ENCODE results near the gene KNOP1. TPM values are rescaled to one million over a fixed set of nuclear protein-coding genes. Genes with fewer than 3 reads are reported as not detected.
"Not testable (repeated sequence)": the region's sequence is repeated elsewhere in the genome, so short reads cannot be mapped to it uniquely, and the experiment has no call there.

Gene KNOP1
- total RNA-seq, 1 experiment from 2014 or later, result 99.0 TPM

DNA sequence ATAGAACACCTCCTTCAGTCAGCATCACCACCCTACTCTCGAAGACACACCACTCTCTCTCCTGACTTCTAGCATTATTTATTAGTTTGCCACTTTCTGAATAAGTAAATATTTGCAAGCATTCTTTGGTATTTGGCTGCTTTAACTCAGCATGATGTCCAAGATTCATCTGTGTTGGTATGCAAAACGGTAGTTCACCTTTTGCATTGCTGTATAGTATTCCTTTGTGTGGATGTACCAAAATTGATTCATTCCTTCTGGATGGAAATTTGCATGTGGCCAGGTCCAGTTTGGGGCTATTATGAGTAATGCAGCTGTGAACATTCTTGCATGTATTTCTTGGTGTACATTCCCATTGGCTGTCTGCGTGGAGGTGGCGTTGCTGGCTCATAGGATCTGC is 32.9 kb downstream of the KNOP1 start:
- no TSS peak for BruUV-seq (replicated peaks)
- Mint-ChIP-seq H3K4me3 (ENCODE audit: low read depth, unreplicated experiment) (no peak overlapping the region), H3K36me3 (ENCODE audit: insufficient read depth, unreplicated experiment) (peaks cover 7% of the 10 kb centered on the region), H3K4me1 (ENCODE audit: low read depth, unreplicated experiment) (peaks cover 10% of the 10 kb centered on the region), H3K27ac (ENCODE audit: unreplicated experiment) (no peak overlapping the region), H3K9me3 (ENCODE audit: low read depth, unreplicated experiment) (no peaks in the 10 kb centered on the region), H3K27me3 (ENCODE audit: unreplicated experiment) (no peaks in the 10 kb centered on the region)
- CTCF ChIA-PET, result no interaction called here
- intact Hi-C loops (cut with micrococcal nuclease; ENCODE audit: unreplicated experiment), result no loop called here
- TF ChIP-seq, protein P1, sequence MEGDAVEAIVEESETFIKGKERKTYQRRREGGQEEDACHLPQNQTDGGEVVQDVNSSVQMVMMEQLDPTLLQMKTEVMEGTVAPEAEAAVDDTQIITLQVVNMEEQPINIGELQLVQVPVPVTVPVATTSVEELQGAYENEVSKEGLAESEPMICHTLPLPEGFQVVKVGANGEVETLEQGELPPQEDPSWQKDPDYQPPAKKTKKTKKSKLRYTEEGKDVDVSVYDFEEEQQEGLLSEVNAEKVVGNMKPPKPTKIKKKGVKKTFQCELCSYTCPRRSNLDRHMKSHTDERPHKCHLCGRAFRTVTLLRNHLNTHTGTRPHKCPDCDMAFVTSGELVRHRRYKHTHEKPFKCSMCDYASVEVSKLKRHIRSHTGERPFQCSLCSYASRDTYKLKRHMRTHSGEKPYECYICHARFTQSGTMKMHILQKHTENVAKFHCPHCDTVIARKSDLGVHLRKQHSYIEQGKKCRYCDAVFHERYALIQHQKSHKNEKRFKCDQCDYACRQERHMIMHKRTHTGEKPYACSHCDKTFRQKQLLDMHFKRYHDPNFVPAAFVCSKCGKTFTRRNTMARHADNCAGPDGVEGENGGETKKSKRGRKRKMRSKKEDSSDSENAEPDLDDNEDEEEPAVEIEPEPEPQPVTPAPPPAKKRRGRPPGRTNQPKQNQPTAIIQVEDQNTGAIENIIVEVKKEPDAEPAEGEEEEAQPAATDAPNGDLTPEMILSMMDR (IDR thresholded peaks at IDR 0.05; ENCODE audit: unreplicated experiment), result no peak
- no peak for DNase-seq

- Mint-ChIP-seq H3K4me3 (ENCODE audit: low read depth, unreplicated experiment) (no peak overlapping the region), H3K9me3 (ENCODE audit: low read depth, unreplicated experiment) (no peaks in the 10 kb centered on the region), H3K36me3 (ENCODE audit: insufficient read depth, unreplicated experiment) (peaks cover 7% of the 10 kb centered on the region), H3K27ac (ENCODE audit: unreplicated experiment) (no peak overlapping the region), H3K27me3 (ENCODE audit: unreplicated experiment) (no peaks in the 10 kb centered on the region), H3K4me1 (ENCODE audit: low read depth, unreplicated experiment) (peaks cover 13% of the 10 kb centered on the region)
- intact Hi-C loops (cut with micrococcal nuclease; ENCODE audit: unreplicated experiment), result no loop called here
- TF ChIP-seq, protein P1 (IDR thresholded peaks at IDR 0.05; ENCODE audit: unreplicated experiment), result no peak
- no TSS peak for BruUV-seq (replicated peaks)
- DNase-seq, result no peak
- CTCF ChIA-PET, result interaction anchor here (0.6 kb wide), 2 partner anchors 19 to 68 kb away, joined by 3 read pairs; no protein-coding TSS in a partner anchor
Measured at GRCh38 chr16:19683453-19684236, 34.4 kb downstream of the KNOP1 start.

DNA sequence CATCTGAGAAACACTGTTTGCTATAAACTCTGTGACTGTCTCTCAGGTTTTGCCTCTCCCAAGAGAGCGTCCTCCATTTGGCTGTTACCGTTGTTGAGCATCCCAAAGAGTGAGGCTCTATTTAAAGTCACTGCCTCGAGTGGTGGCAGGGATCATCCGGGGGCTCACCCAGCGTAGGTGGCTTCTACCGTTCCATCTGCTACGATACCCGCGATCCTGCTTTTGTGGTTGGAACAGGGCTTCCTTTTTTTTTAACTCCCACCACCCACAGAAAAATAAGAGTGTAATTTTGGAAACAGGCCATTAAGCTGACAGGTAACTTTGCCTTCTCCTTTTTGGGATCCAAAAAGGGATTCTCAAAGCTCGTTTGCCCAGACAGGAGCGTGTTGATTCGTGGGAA is 36.4 kb downstream of the KNOP1 start:
- TF ChIP-seq, protein P1 (IDR thresholded peaks at IDR 0.05; ENCODE audit: unreplicated experiment), result no peak
- Mint-ChIP-seq H3K9me3 (ENCODE audit: low read depth, unreplicated experiment) (no peaks in the 10 kb centered on the region), H3K36me3 (ENCODE audit: insufficient read depth, unreplicated experiment) (peaks cover 7% of the 10 kb centered on the region), H3K27ac (ENCODE audit: unreplicated experiment) (no peak overlapping the region), H3K27me3 (ENCODE audit: unreplicated experiment) (no peaks in the 10 kb centered on the region), H3K4me1 (ENCODE audit: low read depth, unreplicated experiment) (peaks cover 13% of the 10 kb centered on the region), H3K4me3 (ENCODE audit: low read depth, unreplicated experiment) (no peak overlapping the region)
- no TSS peak for BruUV-seq (replicated peaks)
- DNase-seq, result no peak
- CTCF ChIA-PET, result interaction anchor here (1.0 to 1.7 kb wide), 3 partner anchors 18 to 203 kb away, joined by 3 to 9 read pairs (median 3); partner anchors contain the start of gene GPRC5B
- intact Hi-C loops (cut with micrococcal nuclease; ENCODE audit: unreplicated experiment), result no loop called here

GRCh38 chr16:19680881-19681340 is 37.1 kb downstream of the KNOP1 start:
- no TSS peak for BruUV-seq (replicated peaks)
- CTCF ChIA-PET, result interaction anchor here (0.6 to 1.7 kb wide), 7 partner anchors 12 to 619 kb away, joined by 3 to 9 read pairs (median 4); partner anchors contain the start of gene GPRC5B
- peaks cover 7% of the 10 kb centered on the region for H3K36me3 Mint-ChIP-seq (ENCODE audit: insufficient read depth, unreplicated experiment)
- H3K4me1 Mint-ChIP-seq (ENCODE audit: low read depth, unreplicated experiment), result peaks cover 13% of the 10 kb centered on the region
- no peak overlapping the region for H3K4me3 Mint-ChIP-seq (ENCODE audit: low read depth, unreplicated experiment)
- peak; percentile 51 for DNase-seq
- intact Hi-C loops (cut with micrococcal nuclease; ENCODE audit: unreplicated experiment), result no loop called here
- H3K27me3 Mint-ChIP-seq (ENCODE audit: unreplicated experiment), result no peaks in the 10 kb centered on the region
- H3K9me3 Mint-ChIP-seq (ENCODE audit: low read depth, unreplicated experiment), result no peaks in the 10 kb centered on the region
- TF ChIP-seq, protein P1 (IDR thresholded peaks at IDR 0.05; ENCODE audit: unreplicated experiment), result no peak
- H3K27ac Mint-ChIP-seq (ENCODE audit: unreplicated experiment), result no peak overlapping the region

DNA sequence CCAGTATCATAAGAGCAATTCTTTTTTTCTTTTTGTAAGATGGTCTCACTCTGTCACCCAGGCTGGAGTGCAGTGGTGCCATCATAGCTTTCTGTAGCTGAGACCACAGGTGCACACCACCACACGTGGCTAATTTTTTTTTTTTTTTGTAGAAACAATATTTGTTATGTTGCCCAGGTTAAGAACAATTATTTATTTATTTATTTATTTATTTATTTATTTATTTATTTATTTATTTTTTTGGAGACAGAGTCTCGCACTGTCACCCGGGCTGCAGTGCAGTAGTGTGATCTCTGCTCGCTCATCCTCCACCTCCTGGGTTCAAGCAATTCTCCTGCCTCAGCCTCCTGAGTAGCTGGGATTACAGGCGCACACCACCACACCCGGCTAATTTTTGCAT is 38.7 kb downstream of the KNOP1 start:
- H3K27me3 Mint-ChIP-seq (ENCODE audit: unreplicated experiment); H3K36me3 Mint-ChIP-seq (ENCODE audit: insufficient read depth, unreplicated experiment); CTCF ChIA-PET; H3K9me3 Mint-ChIP-seq (ENCODE audit: low read depth, unreplicated experiment); H3K27ac Mint-ChIP-seq (ENCODE audit: unreplicated experiment); H3K4me3 Mint-ChIP-seq (ENCODE audit: low read depth, unreplicated experiment); intact Hi-C loops (cut with micrococcal nuclease; ENCODE audit: unreplicated experiment); BruUV-seq (replicated peaks); DNase-seq: not testable (repeated sequence)
- peaks cover 13% of the 10 kb centered on the region for H3K4me1 Mint-ChIP-seq (ENCODE audit: low read depth, unreplicated experiment)

Data from Calu3 (cell line).